Measurements from ENCODE around the gene PABPC1L. TPM values are rescaled to one million over a fixed set of nuclear protein-coding genes. Genes with fewer than 3 reads are reported as not detected.

Gene PABPC1L
- total and polyA plus RNA-seq, 2 donors (not counting 1 experiment from before 2014, with no cell fraction given) = 105 to 295 TPM

- Histone ChIP-seq H3K27ac (ENCODE audit: low read length in 2 of 2) (no peak overlapping the region), H3K9me3 (ENCODE audit: control extremely low read depth in 1 of 3, control insufficient read depth in 2 of 3, insufficient read depth in 1 of 3, low read length in 2 of 3) (no peaks in the 10 kb centered on the region), H3K4me3 (ENCODE audit: control extremely low read depth in 1 of 5, extremely low read depth in 1 of 5, insufficient read depth in 1 of 5, low read depth in 2 of 5, low read length in 4 of 5) (no peak overlapping the region), H3K9ac (ENCODE audit: low read length) (peak overlapping the region; percentile 7), H3K4me1 (ENCODE audit: control insufficient read depth in 2 of 2, insufficient read depth in 2 of 2, low read length in 2 of 2) (peaks cover 52 to 57% of the 10 kb centered on the region in 2 donors), H4K20me1 (ENCODE audit: control insufficient read depth, insufficient read depth, low read length, poor library complexity, severe bottlenecking) (peaks cover 97% of the 10 kb centered on the region), H3K36me3 (replicated peaks in 1 of 2; ENCODE audit: control extremely low read depth in 1 of 2, control insufficient read depth in 1 of 2, extremely low read depth in 1 of 2, insufficient read depth in 2 of 2, low read length in 1 of 2) (peaks cover 0 to 13% of the 10 kb centered on the region in 2 experiments), H3K27me3 (replicated peaks in 1 of 4; ENCODE audit: control extremely low read depth in 1 of 4, control insufficient read depth in 3 of 4, insufficient read depth in 4 of 4, low read length in 3 of 4) (no peaks in the 10 kb centered on the region), H2AFZ (ENCODE audit: insufficient read depth, low read depth, low read length, poor library complexity, severe bottlenecking) (no peak overlapping the region), H3K79me2 (ENCODE audit: control insufficient read depth, insufficient read depth, low read length) (peaks cover 99% of the 10 kb centered on the region), H3K4me2 (replicated peaks; ENCODE audit: low read depth, low read length, poor library complexity, severe bottlenecking) (no peak overlapping the region)
- ATAC-seq (ENCODE audit: low read depth) = no peak
- no peaks in the 10 kb centered on the region for H3K27me3 Mint-ChIP-seq
- H3K9me3 Mint-ChIP-seq (ENCODE audit: insufficient read depth) = no peaks in the 10 kb centered on the region
- H3K4me1 Mint-ChIP-seq = peaks cover 73% of the 10 kb centered on the region
- ChIA-PET POLR2A (interaction anchor here (0.6 kb wide), 1 partner anchor 245 kb away, joined by 5 read pairs; no protein-coding TSS in a partner anchor), CTCF (interaction anchor here (0.9 kb wide), 1 partner anchor 201 kb away, joined by 3 read pairs; no protein-coding TSS in a partner anchor)
- H3K27ac Mint-ChIP-seq = peak overlapping the region; percentile 16
- intact Hi-C loops (cut with micrococcal nuclease) = no loop called here
- DNase-seq = no peak
- 80% methylated on average over 1 of the region's 2 CpGs for WGBS (ENCODE audit: insufficient coverage)
- TF ChIP-seq CTCF (IDR thresholded peaks at IDR 0.05) (no peak), EZH2 (IDR thresholded peaks at IDR 0.05; ENCODE audit: borderline replicate concordance, insufficient read depth, low read depth, low read length, poor library complexity, severe bottlenecking) (no peak)
- H3K4me3 Mint-ChIP-seq = peak overlapping the region; percentile 5
Measured at GRCh38 chr20:44894959-44895358, 14.9 kb upstream of the PABPC1L start.

- Mint-ChIP-seq H3K4me1 (peaks cover 71% of the 10 kb centered on the region), H3K27ac (peak overlapping the region; percentile 5), H3K4me3 (peak overlapping the region; percentile 23), H3K27me3 (no peaks in the 10 kb centered on the region), H3K9me3 (ENCODE audit: insufficient read depth) (no peaks in the 10 kb centered on the region)
- ChIA-PET CTCF (no interaction called here), POLR2A (interaction anchor here (0.6 to 1.1 kb wide), 2 partner anchors 11 to 13 kb away, joined by 3 to 4 read pairs; partner anchors contain the start of gene YWHAB)
- no peaks in the 10 kb centered on the region for H3K27me3 ChIP-seq (replicated peaks in 1 of 4; ENCODE audit: control extremely low read depth in 1 of 4, control insufficient read depth in 3 of 4, insufficient read depth in 4 of 4, low read length in 3 of 4)
- H2AFZ ChIP-seq (ENCODE audit: insufficient read depth, low read depth, low read length, poor library complexity, severe bottlenecking) = no peak overlapping the region
- H4K20me1 ChIP-seq (ENCODE audit: control insufficient read depth, insufficient read depth, low read length, poor library complexity, severe bottlenecking) = peaks cover 99% of the 10 kb centered on the region
- no peaks in the 10 kb centered on the region for H3K9me3 ChIP-seq (ENCODE audit: control extremely low read depth in 1 of 3, control insufficient read depth in 2 of 3, insufficient read depth in 1 of 3, low read length in 2 of 3)
- H3K27ac ChIP-seq (ENCODE audit: low read length in 2 of 2) = peak overlapping the region in 1 of 2 donors; percentile 53
- intact Hi-C loops (cut with micrococcal nuclease) = no loop called here
- no peak overlapping the region for H3K9ac ChIP-seq (ENCODE audit: low read length)
- peak overlapping the region; percentile 48 for H3K4me2 ChIP-seq (replicated peaks; ENCODE audit: low read depth, low read length, poor library complexity, severe bottlenecking)
- TF ChIP-seq EZH2 (IDR thresholded peaks at IDR 0.05; ENCODE audit: borderline replicate concordance, insufficient read depth, low read depth, low read length, poor library complexity, severe bottlenecking) (no peak), CTCF (IDR thresholded peaks at IDR 0.05) (no peak)
- WGBS (ENCODE audit: insufficient coverage) = 100% methylated on average over 1 of the region's 1 CpG
- peaks cover 43 to 51% of the 10 kb centered on the region in 2 donors for H3K4me1 ChIP-seq (ENCODE audit: control insufficient read depth in 2 of 2, insufficient read depth in 2 of 2, low read length in 2 of 2)
- H3K36me3 ChIP-seq (replicated peaks in 1 of 2; ENCODE audit: control extremely low read depth in 1 of 2, control insufficient read depth in 1 of 2, extremely low read depth in 1 of 2, insufficient read depth in 2 of 2, low read length in 1 of 2) = peaks cover 1 to 23% of the 10 kb centered on the region in 2 experiments
- H3K4me3 ChIP-seq (ENCODE audit: control extremely low read depth in 1 of 5, extremely low read depth in 1 of 5, insufficient read depth in 1 of 5, low read depth in 2 of 5, low read length in 4 of 5) = no peak overlapping the region
- ATAC-seq (ENCODE audit: low read depth) = no peak
- H3K79me2 ChIP-seq (ENCODE audit: control insufficient read depth, insufficient read depth, low read length) = peaks cover 100% of the 10 kb centered on the region
- DNase-seq = no peak
Measured at GRCh38 chr20:44896583-44896982, 13.3 kb upstream of the PABPC1L start.
